Measurements from ENCODE around the gene SBNO2.

Gene SBNO2

GRCh38 chr19:1070931-1071791 is 102.9 kb downstream of the SBNO2 start:
- DNase-seq (ENCODE audit: low spot score): no peak

- DNase-seq (ENCODE audit: low spot score): no peak
These were observed 103.5 kb downstream of the SBNO2 start for GRCh38 chr19:1070576-1070930.

GRCh38 chr19:1069009-1069779 is 104.9 kb downstream of the SBNO2 start:
- peak; percentile 28 for DNase-seq (ENCODE audit: low spot score)

GRCh38 chr19:1068009-1069001 is 105.8 kb downstream of the SBNO2 start:
- DNase-seq (ENCODE audit: low spot score): no peak

- DNase-seq (ENCODE audit: low spot score): no peak
These were observed 106.6 kb downstream of the SBNO2 start for GRCh38 chr19:1067341-1067957.

GRCh38 chr19:1066748-1067340 is 107.2 kb downstream of the SBNO2 start, which contains the start of gene ARHGAP45:
ARHGAP45 (plus strand) TSS chr19:1067167; CDS start chr19:1067406, 239 bp downstream.
- DNase-seq (ENCODE audit: low spot score): no peak

- no peak for DNase-seq (ENCODE audit: low spot score)
These were observed 107.8 kb downstream of the SBNO2 start for GRCh38 chr19:1066251-1066747.

- DNase-seq (ENCODE audit: low spot score): no peak
These were observed 108.4 kb downstream of the SBNO2 start for GRCh38 chr19:1065606-1066109.

- peak; percentile 54 for DNase-seq (ENCODE audit: low spot score)
These were observed 109.1 kb downstream of the SBNO2 start for GRCh38 chr19:1064661-1065605.

- DNase-seq (ENCODE audit: low spot score): no peak
These were observed 110.0 kb downstream of the SBNO2 start for GRCh38 chr19:1063909-1064660.

GRCh38 chr19:1063030-1063908 is 110.8 kb downstream of the SBNO2 start:
- DNase-seq (ENCODE audit: low spot score): peak; percentile 63

- DNase-seq (ENCODE audit: low spot score): no peak
These were observed 111.6 kb downstream of the SBNO2 start for GRCh38 chr19:1062387-1063029.

GRCh38 chr19:1061987-1062386 is 112.1 kb downstream of the SBNO2 start:
- DNase-seq (ENCODE audit: low spot score): no peak

- DNase-seq (ENCODE audit: low spot score): no peak
These were observed 113.4 kb downstream of the SBNO2 start for GRCh38 chr19:1060689-1061088.

GRCh38 chr19:1058112-1058511 is 116.0 kb downstream of the SBNO2 start:
- DNase-seq (ENCODE audit: low spot score): no peak

Measured in hematopoietic multipotent progenitor cell treated with erythropoietin and hydrocortisone succinate and interleukin-3 and kit ligand, for 15 days (in vitro differentiated cells).